Measurements from ENCODE around the gene RANBP3.
"Not testable (repeated sequence)": the region's sequence is repeated elsewhere in the genome, so short reads cannot be mapped to it uniquely, and the experiment has no call there.

The RANBP3 gene

DNA sequence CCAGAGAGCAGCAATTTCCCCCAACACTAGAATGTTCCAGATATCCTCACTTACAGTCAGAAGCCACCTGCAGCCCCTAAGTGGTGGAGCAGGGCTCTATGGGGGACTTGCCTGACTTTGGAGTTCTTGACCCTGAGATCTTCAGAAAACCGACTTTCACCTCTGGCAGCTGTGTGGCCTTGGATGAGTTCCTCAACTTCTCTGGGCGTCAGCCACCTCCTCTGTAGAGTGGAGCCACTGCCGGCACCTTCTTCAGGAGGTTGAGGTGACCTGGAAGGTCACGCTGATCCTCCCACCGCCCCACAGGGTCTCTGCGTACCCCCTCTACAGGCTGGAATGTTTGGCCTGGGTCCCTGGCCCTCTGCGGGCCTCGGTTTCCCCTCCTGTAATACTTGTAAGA is 100.5 kb downstream of the RANBP3 start:
- TF ChIP-seq, protein P1, sequence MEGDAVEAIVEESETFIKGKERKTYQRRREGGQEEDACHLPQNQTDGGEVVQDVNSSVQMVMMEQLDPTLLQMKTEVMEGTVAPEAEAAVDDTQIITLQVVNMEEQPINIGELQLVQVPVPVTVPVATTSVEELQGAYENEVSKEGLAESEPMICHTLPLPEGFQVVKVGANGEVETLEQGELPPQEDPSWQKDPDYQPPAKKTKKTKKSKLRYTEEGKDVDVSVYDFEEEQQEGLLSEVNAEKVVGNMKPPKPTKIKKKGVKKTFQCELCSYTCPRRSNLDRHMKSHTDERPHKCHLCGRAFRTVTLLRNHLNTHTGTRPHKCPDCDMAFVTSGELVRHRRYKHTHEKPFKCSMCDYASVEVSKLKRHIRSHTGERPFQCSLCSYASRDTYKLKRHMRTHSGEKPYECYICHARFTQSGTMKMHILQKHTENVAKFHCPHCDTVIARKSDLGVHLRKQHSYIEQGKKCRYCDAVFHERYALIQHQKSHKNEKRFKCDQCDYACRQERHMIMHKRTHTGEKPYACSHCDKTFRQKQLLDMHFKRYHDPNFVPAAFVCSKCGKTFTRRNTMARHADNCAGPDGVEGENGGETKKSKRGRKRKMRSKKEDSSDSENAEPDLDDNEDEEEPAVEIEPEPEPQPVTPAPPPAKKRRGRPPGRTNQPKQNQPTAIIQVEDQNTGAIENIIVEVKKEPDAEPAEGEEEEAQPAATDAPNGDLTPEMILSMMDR (IDR thresholded peaks at IDR 0.05; ENCODE audit: poor library complexity, severe bottlenecking), result no peak
- Histone ChIP-seq H3K27me3 (ENCODE audit: insufficient read depth, poor library complexity, severe bottlenecking) (no peaks in the 10 kb centered on the region), H3K27ac (ENCODE audit: poor library complexity, severe bottlenecking) (no peak overlapping the region), H3K9me3 (ENCODE audit: severe bottlenecking) (no peaks in the 10 kb centered on the region), H3K4me3 (ENCODE audit: severe bottlenecking) (no peak overlapping the region), H3K4me1 (ENCODE audit: insufficient read depth, poor library complexity, severe bottlenecking) (no peaks in the 10 kb centered on the region), H3K36me3 (ENCODE audit: low read depth) (no peaks in the 10 kb centered on the region)
- no peak for ATAC-seq (ENCODE audit: low read depth)
- no peak for DNase-seq (ENCODE audit: low spot score)

DNA sequence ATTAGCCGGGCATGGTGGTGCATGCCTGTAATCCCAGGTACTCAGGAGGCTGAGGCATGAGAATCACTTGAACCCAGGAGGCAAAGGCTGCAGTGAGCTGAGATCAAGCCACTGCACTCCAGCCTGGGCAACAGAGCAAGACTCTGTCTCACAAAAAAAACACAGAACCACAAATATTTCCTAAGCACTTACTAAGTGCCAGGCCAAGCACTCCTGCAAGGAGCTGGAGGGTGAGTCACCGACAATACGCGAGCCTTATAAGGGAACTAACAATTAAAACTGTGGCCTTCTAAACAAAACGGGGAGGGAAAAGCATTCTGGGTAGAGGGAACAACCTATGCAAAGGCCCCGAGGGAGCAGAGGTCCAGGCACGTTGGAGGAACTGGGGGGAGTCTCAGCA is 103.4 kb downstream of the RANBP3 start:
- DNase-seq (ENCODE audit: low spot score); ATAC-seq (ENCODE audit: low read depth); H3K36me3 ChIP-seq (ENCODE audit: low read depth): not testable (repeated sequence)

DNA sequence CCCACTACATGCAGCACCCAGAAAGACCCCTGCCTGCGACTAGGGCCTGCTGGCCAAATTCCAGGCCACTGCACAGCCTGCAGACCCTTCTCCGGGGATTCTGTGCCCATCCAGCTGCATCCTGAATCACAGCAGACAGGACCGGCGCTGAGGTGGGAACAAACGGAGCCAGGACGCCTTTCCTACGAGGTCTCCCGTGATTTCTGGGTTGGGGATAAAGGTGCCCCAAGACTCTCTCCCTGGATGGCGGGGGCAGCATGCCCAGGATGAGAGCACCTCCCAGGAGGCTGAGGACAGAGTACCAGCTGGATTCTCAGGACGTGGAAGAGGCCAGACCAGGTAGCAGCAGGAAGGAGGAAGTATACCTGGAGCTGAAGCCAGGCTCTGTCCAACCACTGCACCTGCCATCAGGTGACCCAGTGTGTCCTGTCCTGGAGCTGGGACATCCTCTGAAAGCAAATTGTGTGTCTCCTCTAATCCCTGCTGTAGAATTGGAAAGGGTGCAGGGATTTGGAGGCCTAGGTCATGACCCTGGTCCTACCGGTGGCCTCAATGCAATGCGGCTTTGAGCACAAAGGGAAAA is 104.2 kb downstream of the RANBP3 start:
- DNase-seq (ENCODE audit: low spot score) (no peak), ATAC-seq (ENCODE audit: low read depth) (no peak)
- Histone ChIP-seq H3K4me1 (ENCODE audit: insufficient read depth, poor library complexity, severe bottlenecking) (no peaks in the 10 kb centered on the region), H3K27me3 (ENCODE audit: insufficient read depth, poor library complexity, severe bottlenecking) (no peaks in the 10 kb centered on the region), H3K36me3 (ENCODE audit: low read depth) (no peaks in the 10 kb centered on the region), H3K9me3 (ENCODE audit: severe bottlenecking) (no peaks in the 10 kb centered on the region), H3K27ac (ENCODE audit: poor library complexity, severe bottlenecking) (no peak overlapping the region), H3K4me3 (ENCODE audit: severe bottlenecking) (no peak overlapping the region)
- TF ChIP-seq, protein P1 (IDR thresholded peaks at IDR 0.05; ENCODE audit: poor library complexity, severe bottlenecking), result no peak

More for the DNA sequence above, 103.4 kb downstream of the RANBP3 start:
- H3K27ac ChIP-seq (ENCODE audit: poor library complexity, severe bottlenecking); H3K4me1 ChIP-seq (ENCODE audit: insufficient read depth, poor library complexity, severe bottlenecking); H3K4me3 ChIP-seq (ENCODE audit: severe bottlenecking); H3K27me3 ChIP-seq (ENCODE audit: insufficient read depth, poor library complexity, severe bottlenecking); H3K9me3 ChIP-seq (ENCODE audit: severe bottlenecking): not testable (repeated sequence)

DNA sequence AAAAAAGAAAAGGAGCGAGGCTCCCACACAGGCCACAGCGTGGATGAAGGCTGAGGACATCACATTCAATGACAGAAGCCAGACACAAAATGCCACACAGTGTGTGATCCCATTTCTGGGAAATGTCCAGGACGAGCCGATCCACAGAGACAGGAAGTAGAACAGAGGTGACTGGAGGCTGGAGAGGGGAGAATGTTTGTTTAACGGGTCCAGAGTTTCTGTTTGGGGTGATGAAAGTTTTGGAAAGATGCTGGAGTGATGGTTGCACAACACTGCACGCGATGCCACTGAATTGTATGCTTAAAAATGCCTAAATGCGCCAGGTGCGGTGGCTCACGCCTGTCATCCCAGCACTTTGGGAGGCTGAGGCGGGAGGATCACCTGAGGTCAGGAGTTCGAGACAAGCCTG is 107.0 kb downstream of the RANBP3 start:
- Histone ChIP-seq H3K27ac (ENCODE audit: poor library complexity, severe bottlenecking) (no peak overlapping the region), H3K27me3 (ENCODE audit: insufficient read depth, poor library complexity, severe bottlenecking) (no peaks in the 10 kb centered on the region), H3K4me3 (ENCODE audit: severe bottlenecking) (no peak overlapping the region), H3K4me1 (ENCODE audit: insufficient read depth, poor library complexity, severe bottlenecking) (no peaks in the 10 kb centered on the region), H3K9me3 (ENCODE audit: severe bottlenecking) (no peaks in the 10 kb centered on the region), H3K36me3 (ENCODE audit: low read depth) (no peaks in the 10 kb centered on the region)
- DNase-seq (ENCODE audit: low spot score), result no peak
- ATAC-seq (ENCODE audit: low read depth), result no peak
- TF ChIP-seq, protein P1 (IDR thresholded peaks at IDR 0.05; ENCODE audit: poor library complexity, severe bottlenecking), result no peak

DNA sequence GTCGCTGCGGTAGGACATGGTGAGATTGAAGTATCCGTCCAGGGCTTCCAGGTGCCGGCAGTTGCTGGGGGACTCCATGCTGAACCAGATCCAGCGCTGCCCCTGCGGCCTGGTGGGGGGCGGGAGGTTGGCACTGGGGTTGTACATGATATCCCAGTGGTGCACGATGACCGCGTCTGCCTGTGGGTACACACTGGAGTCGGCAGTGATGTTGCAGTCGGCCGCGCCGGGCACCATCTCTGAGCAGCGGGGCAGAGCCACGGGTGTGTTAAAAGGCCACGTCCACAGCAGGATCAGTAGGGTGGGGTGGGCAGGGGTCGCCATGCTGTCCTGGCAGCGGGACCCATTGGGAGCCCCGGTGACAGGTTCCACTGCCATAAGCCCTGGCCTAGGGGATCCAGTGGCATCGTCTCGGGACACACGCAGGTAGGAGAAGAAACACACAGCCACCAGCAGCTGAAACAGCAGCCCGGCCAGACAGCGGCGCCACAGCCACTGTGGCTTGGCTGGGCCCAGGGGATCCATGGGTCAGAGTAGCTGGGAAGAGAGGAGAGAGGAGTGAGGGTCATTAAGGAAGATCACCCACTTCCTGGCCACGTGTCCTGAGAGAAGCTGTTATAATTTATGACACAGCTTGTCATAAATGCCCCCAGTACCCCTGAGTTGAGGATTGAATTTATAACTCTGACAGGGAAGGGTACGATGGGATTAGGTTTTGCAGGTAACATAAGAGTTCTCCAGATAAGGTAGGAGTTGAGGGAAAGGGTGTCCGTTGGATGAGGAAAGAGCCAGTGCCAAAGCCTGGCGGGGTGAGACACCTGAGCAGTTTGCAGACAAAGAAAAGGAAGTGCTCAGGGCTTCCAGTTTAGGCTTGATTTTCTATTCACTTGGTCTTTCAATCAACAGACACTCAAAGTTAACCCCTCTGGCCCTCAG is 110.5 kb downstream of the RANBP3 start:
- H3K4me1 ChIP-seq (ENCODE audit: insufficient read depth, poor library complexity, severe bottlenecking), result no peaks in the 10 kb centered on the region
- no peak overlapping the region for H3K27ac ChIP-seq (ENCODE audit: poor library complexity, severe bottlenecking)
- no peaks in the 10 kb centered on the region for H3K9me3 ChIP-seq (ENCODE audit: severe bottlenecking)
- no peaks in the 10 kb centered on the region for H3K36me3 ChIP-seq (ENCODE audit: low read depth)
- ATAC-seq (ENCODE audit: low read depth) (no peak), DNase-seq (ENCODE audit: low spot score) (no peak)
- TF ChIP-seq, protein P1 (IDR thresholded peaks at IDR 0.05; ENCODE audit: poor library complexity, severe bottlenecking), result no peak
- H3K27me3 ChIP-seq (ENCODE audit: insufficient read depth, poor library complexity, severe bottlenecking), result no peaks in the 10 kb centered on the region
- no peak overlapping the region for H3K4me3 ChIP-seq (ENCODE audit: severe bottlenecking)

Measured in RWPE2 (cell line).